NCI-H1694 treated with DMSO at 0.1 percent for 48 hours (cell line): ENCODE data around the gene SPAG6.
"Not testable (repeated sequence)": the region's sequence is repeated elsewhere in the genome, so short reads cannot be mapped to it uniquely, and the experiment has no call there.

ENCODE experiments used
- DNase-seq: peaks from one replicate; lab custom pipeline; 2025; lab: John Stamatoyannopoulos, UW

SPAG6 gene

GRCh38 chr10:22345301-22346095, at the start of gene SPAG6:
SPAG6 (plus strand) TSS chr10:22345496; CDS start chr10:22345612, 116 bp downstream.
- DNase-seq: no peak

- no peak for DNase-seq
Observed at GRCh38 chr10:22301193-22301592, 44.1 kb upstream of the SPAG6 start.

- DNase-seq: no peak
Observed at GRCh38 chr10:22303461-22303860, 41.8 kb upstream of the SPAG6 start.

GRCh38 chr10:22305721-22306120, 39.6 kb upstream of the SPAG6 start:
- no peak for DNase-seq

GRCh38 chr10:22308390-22308789, 36.9 kb upstream of the SPAG6 start:
- no peak for DNase-seq

- no peak for DNase-seq
Observed at GRCh38 chr10:22309180-22310000, 35.9 kb upstream of the SPAG6 start.

GRCh38 chr10:22310012-22310411, 35.3 kb upstream of the SPAG6 start:
- not testable (repeated sequence) for DNase-seq

- no peak for DNase-seq
Observed at GRCh38 chr10:22310928-22311327, 34.4 kb upstream of the SPAG6 start.

- no peak for DNase-seq
Observed at GRCh38 chr10:22314852-22315251, 30.4 kb upstream of the SPAG6 start.

- peak; percentile 22 for DNase-seq
Observed at GRCh38 chr10:22315455-22316285, 29.6 kb upstream of the SPAG6 start.

GRCh38 chr10:22316286-22317075, 28.8 kb upstream of the SPAG6 start, which contains the start of gene COMMD3:
COMMD3 (plus strand) TSS chr10:22316388; CDS start chr10:22316418, 30 bp downstream.
- peak; percentile 74 for DNase-seq

- DNase-seq: no peak
Observed at GRCh38 chr10:22317076-22317370, 28.3 kb upstream of the SPAG6 start.

GRCh38 chr10:22317771-22318565, 27.3 kb upstream of the SPAG6 start:
- no peak for DNase-seq

- DNase-seq: no peak
Observed at GRCh38 chr10:22318772-22319171, 26.5 kb upstream of the SPAG6 start.

- no peak for DNase-seq
Observed at GRCh38 chr10:22319547-22319979, 25.7 kb upstream of the SPAG6 start.

GRCh38 chr10:22319980-22320558, 25.2 kb upstream of the SPAG6 start:
- DNase-seq: no peak

- DNase-seq: peak; percentile 58
Observed at GRCh38 chr10:22320591-22321155, 24.6 kb upstream of the SPAG6 start, which contains the start of gene BMI1. BMI1 (plus strand) TSS chr10:22321099; CDS start chr10:22326450, 5,351 bp downstream.

GRCh38 chr10:22321156-22321923, 24.0 kb upstream of the SPAG6 start:
- DNase-seq: peak; percentile 23
